HEK293 (cell line): ENCODE results near the gene CAV1.
A peak's percentile ranks its signal among the peaks of the same experiment; 100 is the strongest.

Experiments used
- CTCF ChIA-PET: fragments of 350-600 bp; formaldehyde crosslinking; extraction: SDS; loops from one replicate; lab custom pipeline; 2021; ENCODE audit warnings: antibody characterized with exemption; lab: Yijun Ruan, JAX
- POLR2A ChIA-PET: fragments of 300-600 bp; formaldehyde crosslinking; extraction: SDS; loops from one replicate; lab custom pipeline; 2020; ENCODE audit warnings: antibody characterized with exemption, inconsistent platforms; lab: Yijun Ruan, JAX
- H3K27ac ChIP-seq: fragments of 200-500 bp; sonication (Bioruptor generic); 2 replicates; pipeline ENCODE4 v1.5.1; 2014; ENCODE audit warnings: low read depth, low read length, control low read depth, inconsistent platforms; ENCODE audit errors: extremely low read depth
- H3K36me3 ChIP-seq, 2 experiments: fragments of 200-500 bp in 1 of 2; sonication (Bioruptor generic) in 1 of 2; 1 replicate in 1 of 2; 2 replicates in 1 of 2; pipeline ENCODE4 v1.5.1; 2014 to 2017; ENCODE audit warnings: inconsistent platforms in 2 of 2, low read length in 2 of 2; ENCODE audit not compliant: control insufficient read depth in 2 of 2, insufficient read depth in 1 of 2
- H3K4me1 ChIP-seq: fragments of 200-500 bp; sonication (Bioruptor generic); 2 replicates; pipeline ENCODE4 v1.5.1; 2014; ENCODE audit warnings: mild to moderate bottlenecking, low read length, inconsistent platforms; ENCODE audit not compliant: control insufficient read depth, insufficient read depth
- H3K4me3 ChIP-seq: 2 replicates; pipeline ENCODE4 v1.5.1; 2011; ENCODE audit warnings: low read depth, mild to moderate bottlenecking, control low read depth, low read length, moderate library complexity
- H3K9me3 ChIP-seq: fragments of 200-500 bp; sonication (Bioruptor generic); 2 replicates; pipeline ENCODE4 v1.5.1; 2014; ENCODE audit warnings: low read depth, low read length, inconsistent platforms; ENCODE audit not compliant: control insufficient read depth, insufficient read depth
- EGR2 ChIP-seq: fragments of 450-650 bp; formaldehyde crosslinking; IDR thresholded peaks from 2 replicates; pipeline ENCODE4 v1.5.1; 2016; ENCODE audit warnings: low read depth, missing biosample characterization, missing genetic modification characterization
- SP7 ChIP-seq: fragments of 450-650 bp; formaldehyde crosslinking; IDR thresholded peaks from 2 replicates; pipeline ENCODE4 v1.5.1; 2016; ENCODE audit warnings: missing biosample characterization, missing genetic modification characterization
- ZFHX2 ChIP-seq: fragments of 450-650 bp; formaldehyde crosslinking; conservative IDR thresholded peaks from 2 replicates; pipeline ENCODE4 v1.5.1; 2016; ENCODE audit warnings: missing biosample characterization, missing genetic modification characterization
- ZNF133 ChIP-seq: fragments of 450-650 bp; formaldehyde crosslinking; IDR thresholded peaks from 2 replicates; pipeline ENCODE4 v1.5.1; 2016; ENCODE audit warnings: missing biosample characterization, missing genetic modification characterization
- ZNF140 ChIP-seq: fragments of 450-650 bp; formaldehyde crosslinking; IDR thresholded peaks from 2 replicates; pipeline ENCODE4 v1.5.1; 2016; ENCODE audit warnings: missing biosample characterization, missing genetic modification characterization
- ZNF2 ChIP-seq: fragments of 450-650 bp; formaldehyde crosslinking; IDR thresholded peaks from 2 replicates; pipeline ENCODE4 v1.5.1; 2016; ENCODE audit warnings: missing biosample characterization, missing genetic modification characterization
- ZNF239 ChIP-seq: fragments of 450-650 bp; formaldehyde crosslinking; IDR thresholded peaks from 2 replicates; pipeline ENCODE4 v1.5.1; 2016; ENCODE audit warnings: missing biosample characterization, missing genetic modification characterization
- ZNF48 ChIP-seq: fragments of 450-650 bp; formaldehyde crosslinking; IDR thresholded peaks from 2 replicates; pipeline ENCODE4 v1.5.1; 2016; ENCODE audit warnings: missing biosample characterization, missing genetic modification characterization
- ZNF529 ChIP-seq: fragments of 450-650 bp; formaldehyde crosslinking; IDR thresholded peaks from 2 replicates; pipeline ENCODE4 v1.5.1; 2017; ENCODE audit warnings: missing genetic modification characterization, missing biosample characterization; ENCODE audit not compliant: insufficient replicate concordance
- ZNF629 ChIP-seq: fragments of 450-650 bp; formaldehyde crosslinking; IDR thresholded peaks from 2 replicates; pipeline ENCODE4 v1.5.1; 2017; ENCODE audit warnings: missing biosample characterization, missing genetic modification characterization
- ZNF843 ChIP-seq: fragments of 450-650 bp; formaldehyde crosslinking; IDR thresholded peaks from 2 replicates; pipeline ENCODE4 v1.5.1; 2016; ENCODE audit warnings: missing biosample characterization, missing genetic modification characterization
- ZSCAN30 ChIP-seq: fragments of 450-650 bp; IDR thresholded peaks from 2 replicates; pipeline ENCODE4 v1.5.1; 2018; ENCODE audit warnings: missing biosample characterization, mild to moderate bottlenecking, missing genetic modification characterization, moderate library complexity
- TF ChIP-seq, protein P1 (sequence below): fragments of 450-650 bp; formaldehyde crosslinking; IDR thresholded peaks from 2 replicates; pipeline ENCODE4 v1.5.1; 2016; ENCODE audit warnings: missing biosample characterization, missing genetic modification characterization, borderline replicate concordance
- TF ChIP-seq, protein P2 (sequence below): fragments of 450-650 bp; formaldehyde crosslinking; IDR thresholded peaks from 2 replicates; pipeline ENCODE4 v1.5.1; 2017; ENCODE audit warnings: missing biosample characterization, missing genetic modification characterization
- TF ChIP-seq, protein P3 (sequence below): fragments of 450-650 bp; formaldehyde crosslinking; conservative IDR thresholded peaks from 2 replicates; pipeline ENCODE4 v1.5.1; 2016; ENCODE audit warnings: low read depth, missing biosample characterization, missing genetic modification characterization
- TF ChIP-seq, protein P4 (sequence below): fragments of 450-650 bp; formaldehyde crosslinking; IDR thresholded peaks from 2 replicates; pipeline ENCODE4 v1.5.1; 2016; ENCODE audit warnings: missing biosample characterization, missing genetic modification characterization
- TF ChIP-seq, protein P5 (sequence below): fragments of 450-650 bp; formaldehyde crosslinking; IDR thresholded peaks from 2 replicates; pipeline ENCODE4 v1.5.1; 2017; ENCODE audit warnings: missing biosample characterization, missing genetic modification characterization
- TF ChIP-seq, protein P6 (sequence below): fragments of 450-650 bp; formaldehyde crosslinking; IDR thresholded peaks from 2 replicates; pipeline ENCODE4 v1.5.1; 2016; ENCODE audit warnings: missing biosample characterization, missing genetic modification characterization

CAV1 gene

DNA sequence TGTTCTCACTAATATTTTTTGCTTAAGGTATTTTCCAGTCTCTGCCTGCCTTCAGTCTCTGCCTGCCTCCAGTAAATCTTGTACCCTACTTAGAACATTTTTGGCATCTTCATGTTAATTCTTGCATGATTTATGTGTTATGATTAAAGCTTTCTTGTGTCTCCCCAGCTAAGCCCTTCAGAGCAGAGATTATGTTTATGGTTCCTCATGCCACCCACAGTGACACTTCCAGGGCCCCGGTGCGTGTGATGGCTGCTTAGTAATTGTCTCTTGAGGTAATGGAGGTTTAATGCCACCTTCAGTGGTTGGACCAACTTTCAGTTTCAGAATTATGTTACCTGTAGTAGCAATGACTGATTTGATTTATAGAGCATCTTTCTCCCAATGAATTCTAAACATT is 76.6 kb downstream of the CAV1 start (continued):
- TF ChIP-seq, protein P1, sequence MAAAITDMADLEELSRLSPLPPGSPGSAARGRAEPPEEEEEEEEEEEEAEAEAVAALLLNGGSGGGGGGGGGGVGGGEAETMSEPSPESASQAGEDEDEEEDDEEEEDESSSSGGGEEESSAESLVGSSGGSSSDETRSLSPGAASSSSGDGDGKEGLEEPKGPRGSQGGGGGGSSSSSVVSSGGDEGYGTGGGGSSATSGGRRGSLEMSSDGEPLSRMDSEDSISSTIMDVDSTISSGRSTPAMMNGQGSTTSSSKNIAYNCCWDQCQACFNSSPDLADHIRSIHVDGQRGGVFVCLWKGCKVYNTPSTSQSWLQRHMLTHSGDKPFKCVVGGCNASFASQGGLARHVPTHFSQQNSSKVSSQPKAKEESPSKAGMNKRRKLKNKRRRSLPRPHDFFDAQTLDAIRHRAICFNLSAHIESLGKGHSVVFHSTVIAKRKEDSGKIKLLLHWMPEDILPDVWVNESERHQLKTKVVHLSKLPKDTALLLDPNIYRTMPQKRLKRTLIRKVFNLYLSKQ, result no peak
- TF ChIP-seq ZNF48 (no peak), ZSCAN30 (tag by site-specific recombination) (no peak), ZNF629 (tag by site-specific recombination) (0 out of 2 replicates have a peak, but pooled peaks have one; percentile 22), ZNF843 (tag by site-specific recombination) (peak; percentile 80), SP7 (tag by site-specific recombination) (peak; percentile 86)
- TF ChIP-seq, protein P2, sequence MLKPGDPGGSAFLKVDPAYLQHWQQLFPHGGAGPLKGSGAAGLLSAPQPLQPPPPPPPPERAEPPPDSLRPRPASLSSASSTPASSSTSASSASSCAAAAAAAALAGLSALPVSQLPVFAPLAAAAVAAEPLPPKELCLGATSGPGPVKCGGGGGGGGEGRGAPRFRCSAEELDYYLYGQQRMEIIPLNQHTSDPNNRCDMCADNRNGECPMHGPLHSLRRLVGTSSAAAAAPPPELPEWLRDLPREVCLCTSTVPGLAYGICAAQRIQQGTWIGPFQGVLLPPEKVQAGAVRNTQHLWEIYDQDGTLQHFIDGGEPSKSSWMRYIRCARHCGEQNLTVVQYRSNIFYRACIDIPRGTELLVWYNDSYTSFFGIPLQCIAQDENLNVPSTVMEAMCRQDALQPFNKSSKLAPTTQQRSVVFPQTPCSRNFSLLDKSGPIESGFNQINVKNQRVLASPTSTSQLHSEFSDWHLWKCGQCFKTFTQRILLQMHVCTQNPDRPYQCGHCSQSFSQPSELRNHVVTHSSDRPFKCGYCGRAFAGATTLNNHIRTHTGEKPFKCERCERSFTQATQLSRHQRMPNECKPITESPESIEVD, result peak; percentile 67; the same call in 1 of the 2 replicates
- TF ChIP-seq, protein P3, sequence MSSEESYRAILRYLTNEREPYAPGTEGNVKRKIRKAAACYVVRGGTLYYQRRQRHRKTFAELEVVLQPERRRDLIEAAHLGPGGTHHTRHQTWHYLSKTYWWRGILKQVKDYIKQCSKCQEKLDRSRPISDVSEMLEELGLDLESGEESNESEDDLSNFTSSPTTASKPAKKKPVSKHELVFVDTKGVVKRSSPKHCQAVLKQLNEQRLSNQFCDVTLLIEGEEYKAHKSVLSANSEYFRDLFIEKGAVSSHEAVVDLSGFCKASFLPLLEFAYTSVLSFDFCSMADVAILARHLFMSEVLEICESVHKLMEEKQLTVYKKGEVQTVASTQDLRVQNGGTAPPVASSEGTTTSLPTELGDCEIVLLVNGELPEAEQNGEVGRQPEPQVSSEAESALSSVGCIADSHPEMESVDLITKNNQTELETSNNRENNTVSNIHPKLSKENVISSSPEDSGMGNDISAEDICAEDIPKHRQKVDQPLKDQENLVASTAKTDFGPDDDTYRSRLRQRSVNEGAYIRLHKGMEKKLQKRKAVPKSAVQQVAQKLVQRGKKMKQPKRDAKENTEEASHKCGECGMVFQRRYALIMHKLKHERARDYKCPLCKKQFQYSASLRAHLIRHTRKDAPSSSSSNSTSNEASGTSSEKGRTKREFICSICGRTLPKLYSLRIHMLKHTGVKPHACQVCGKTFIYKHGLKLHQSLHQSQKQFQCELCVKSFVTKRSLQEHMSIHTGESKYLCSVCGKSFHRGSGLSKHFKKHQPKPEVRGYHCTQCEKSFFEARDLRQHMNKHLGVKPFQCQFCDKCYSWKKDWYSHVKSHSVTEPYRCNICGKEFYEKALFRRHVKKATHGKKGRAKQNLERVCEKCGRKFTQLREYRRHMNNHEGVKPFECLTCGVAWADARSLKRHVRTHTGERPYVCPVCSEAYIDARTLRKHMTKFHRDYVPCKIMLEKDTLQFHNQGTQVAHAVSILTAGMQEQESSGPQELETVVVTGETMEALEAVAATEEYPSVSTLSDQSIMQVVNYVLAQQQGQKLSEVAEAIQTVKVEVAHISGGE (tag by site-specific recombination), result no peak
- TF ChIP-seq, all 188 proteins: peak for 23

DNA sequence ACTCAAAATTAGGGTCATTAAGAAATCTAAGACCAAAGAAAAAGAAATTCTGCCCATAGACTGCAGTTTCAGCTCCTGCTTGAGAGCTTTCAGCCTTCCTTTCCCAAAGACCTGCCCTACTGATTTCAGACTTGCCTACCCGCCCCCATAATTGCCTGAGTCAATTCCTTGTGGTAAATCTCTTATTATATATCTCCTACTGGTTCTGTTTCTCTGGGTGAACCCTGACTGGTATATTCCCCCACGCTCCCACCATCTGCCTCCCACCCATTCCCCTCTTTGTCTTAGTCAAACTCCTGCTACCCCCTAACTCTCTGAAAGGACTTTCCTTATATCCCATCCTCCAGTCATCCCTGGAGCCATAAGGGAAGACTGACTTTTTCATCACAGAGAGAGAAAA is 82.5 kb downstream of the CAV1 start:
- Histone ChIP-seq H3K9me3 (no peaks in the 10 kb centered on the region), H3K4me1 (no peaks in the 10 kb centered on the region), H3K36me3 (no peaks in the 10 kb centered on the region), H3K27ac (no peak overlapping the region)
- TF ChIP-seq ZNF140 (tag by site-specific recombination), result no peak
- TF ChIP-seq, protein P4, sequence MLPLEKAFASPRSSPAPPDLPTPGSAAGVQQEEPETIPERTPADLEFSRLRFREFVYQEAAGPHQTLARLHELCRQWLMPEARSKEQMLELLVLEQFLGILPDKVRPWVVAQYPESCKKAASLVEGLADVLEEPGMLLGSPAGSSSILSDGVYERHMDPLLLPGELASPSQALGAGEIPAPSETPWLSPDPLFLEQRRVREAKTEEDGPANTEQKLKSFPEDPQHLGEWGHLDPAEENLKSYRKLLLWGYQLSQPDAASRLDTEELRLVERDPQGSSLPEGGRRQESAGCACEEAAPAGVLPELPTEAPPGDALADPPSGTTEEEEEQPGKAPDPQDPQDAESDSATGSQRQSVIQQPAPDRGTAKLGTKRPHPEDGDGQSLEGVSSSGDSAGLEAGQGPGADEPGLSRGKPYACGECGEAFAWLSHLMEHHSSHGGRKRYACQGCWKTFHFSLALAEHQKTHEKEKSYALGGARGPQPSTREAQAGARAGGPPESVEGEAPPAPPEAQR, result no peak
- TF ChIP-seq, protein P5, sequence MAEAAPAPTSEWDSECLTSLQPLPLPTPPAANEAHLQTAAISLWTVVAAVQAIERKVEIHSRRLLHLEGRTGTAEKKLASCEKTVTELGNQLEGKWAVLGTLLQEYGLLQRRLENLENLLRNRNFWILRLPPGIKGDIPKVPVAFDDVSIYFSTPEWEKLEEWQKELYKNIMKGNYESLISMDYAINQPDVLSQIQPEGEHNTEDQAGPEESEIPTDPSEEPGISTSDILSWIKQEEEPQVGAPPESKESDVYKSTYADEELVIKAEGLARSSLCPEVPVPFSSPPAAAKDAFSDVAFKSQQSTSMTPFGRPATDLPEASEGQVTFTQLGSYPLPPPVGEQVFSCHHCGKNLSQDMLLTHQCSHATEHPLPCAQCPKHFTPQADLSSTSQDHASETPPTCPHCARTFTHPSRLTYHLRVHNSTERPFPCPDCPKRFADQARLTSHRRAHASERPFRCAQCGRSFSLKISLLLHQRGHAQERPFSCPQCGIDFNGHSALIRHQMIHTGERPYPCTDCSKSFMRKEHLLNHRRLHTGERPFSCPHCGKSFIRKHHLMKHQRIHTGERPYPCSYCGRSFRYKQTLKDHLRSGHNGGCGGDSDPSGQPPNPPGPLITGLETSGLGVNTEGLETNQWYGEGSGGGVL, result no peak
- TF ChIP-seq, protein P6, sequence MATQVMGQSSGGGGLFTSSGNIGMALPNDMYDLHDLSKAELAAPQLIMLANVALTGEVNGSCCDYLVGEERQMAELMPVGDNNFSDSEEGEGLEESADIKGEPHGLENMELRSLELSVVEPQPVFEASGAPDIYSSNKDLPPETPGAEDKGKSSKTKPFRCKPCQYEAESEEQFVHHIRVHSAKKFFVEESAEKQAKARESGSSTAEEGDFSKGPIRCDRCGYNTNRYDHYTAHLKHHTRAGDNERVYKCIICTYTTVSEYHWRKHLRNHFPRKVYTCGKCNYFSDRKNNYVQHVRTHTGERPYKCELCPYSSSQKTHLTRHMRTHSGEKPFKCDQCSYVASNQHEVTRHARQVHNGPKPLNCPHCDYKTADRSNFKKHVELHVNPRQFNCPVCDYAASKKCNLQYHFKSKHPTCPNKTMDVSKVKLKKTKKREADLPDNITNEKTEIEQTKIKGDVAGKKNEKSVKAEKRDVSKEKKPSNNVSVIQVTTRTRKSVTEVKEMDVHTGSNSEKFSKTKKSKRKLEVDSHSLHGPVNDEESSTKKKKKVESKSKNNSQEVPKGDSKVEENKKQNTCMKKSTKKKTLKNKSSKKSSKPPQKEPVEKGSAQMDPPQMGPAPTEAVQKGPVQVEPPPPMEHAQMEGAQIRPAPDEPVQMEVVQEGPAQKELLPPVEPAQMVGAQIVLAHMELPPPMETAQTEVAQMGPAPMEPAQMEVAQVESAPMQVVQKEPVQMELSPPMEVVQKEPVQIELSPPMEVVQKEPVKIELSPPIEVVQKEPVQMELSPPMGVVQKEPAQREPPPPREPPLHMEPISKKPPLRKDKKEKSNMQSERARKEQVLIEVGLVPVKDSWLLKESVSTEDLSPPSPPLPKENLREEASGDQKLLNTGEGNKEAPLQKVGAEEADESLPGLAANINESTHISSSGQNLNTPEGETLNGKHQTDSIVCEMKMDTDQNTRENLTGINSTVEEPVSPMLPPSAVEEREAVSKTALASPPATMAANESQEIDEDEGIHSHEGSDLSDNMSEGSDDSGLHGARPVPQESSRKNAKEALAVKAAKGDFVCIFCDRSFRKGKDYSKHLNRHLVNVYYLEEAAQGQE (tag by site-specific recombination), result no peak
- no peak for TF ChIP-seq ZNF239 (tag by site-specific recombination)
- TF ChIP-seq, protein P1, result no peak
- peak; percentile 61 for TF ChIP-seq ZFHX2
- TF ChIP-seq ZNF133 (tag by site-specific recombination), result no peak
- no peak for TF ChIP-seq ZNF2 (tag by site-specific recombination)
- TF ChIP-seq ZNF529, result no peak
- TF ChIP-seq EGR2 (tag by site-specific recombination), result peak; percentile 74
- TF ChIP-seq, all 188 proteins: peak for 2
- H3K4me3 ChIP-seq, result no peak overlapping the region
- ChIA-PET CTCF (interaction anchor here (1.3 to 1.6 kb wide), 2 partner anchors 11 to 16 kb away, joined by 3 to 10 read pairs; no protein-coding TSS in a partner anchor), POLR2A (no interaction called here)
